ENCODE data around the gene SLC22A17.

SLC22A17 gene

GRCh38 chr14:23356662-23357061, 4.0 kb upstream of the SLC22A17 start:
- H3K4me3 ChIP-seq (replicated peaks; ENCODE audit: low read depth, low read length) = no peak overlapping the region
- no peak for TF ChIP-seq CTCF (IDR thresholded peaks at IDR 0.05; ENCODE audit: low read length, missing control alignments)

GRCh38 chr14:23355871-23356435, 3.3 kb upstream of the SLC22A17 start:
- DNase-seq (ENCODE audit: low read depth) = no peak
- TF ChIP-seq CTCF (IDR thresholded peaks at IDR 0.05; ENCODE audit: low read length, missing control alignments) = no peak
- no peak overlapping the region for H3K4me3 ChIP-seq (replicated peaks; ENCODE audit: low read depth, low read length)

More at GRCh38 chr14:23356662-23357061, 4.0 kb upstream of the SLC22A17 start:
- DNase-seq (ENCODE audit: low read depth) = no peak

GRCh38 chr14:23354990-23355389, 2.3 kb upstream of the SLC22A17 start:
- H3K4me3 ChIP-seq (replicated peaks; ENCODE audit: low read depth, low read length) = no peak overlapping the region
- no peak for DNase-seq (ENCODE audit: low read depth)
- TF ChIP-seq CTCF (IDR thresholded peaks at IDR 0.05; ENCODE audit: low read length, missing control alignments) = no peak

GRCh38 chr14:23353433-23353780, 720 bp upstream of the SLC22A17 start:
- TF ChIP-seq CTCF (IDR thresholded peaks at IDR 0.05; ENCODE audit: low read length, missing control alignments) = no peak
- no peak for DNase-seq (ENCODE audit: low read depth)
- H3K4me3 ChIP-seq (replicated peaks; ENCODE audit: low read depth, low read length) = no peak overlapping the region

GRCh38 chr14:23351681-23352505, 794 bp downstream of the SLC22A17 start:
- DNase-seq (ENCODE audit: low read depth) = no peak
- H3K4me3 ChIP-seq (replicated peaks; ENCODE audit: low read depth, low read length) = peak overlapping the region; percentile 66
- TF ChIP-seq CTCF (IDR thresholded peaks at IDR 0.05; ENCODE audit: low read length, missing control alignments) = no peak

GRCh38 chr14:23349156-23349845, 3.4 kb downstream of the SLC22A17 start:
- H3K4me3 ChIP-seq (replicated peaks; ENCODE audit: low read depth, low read length) = no peak overlapping the region
- no peak for TF ChIP-seq CTCF (IDR thresholded peaks at IDR 0.05; ENCODE audit: low read length, missing control alignments)
- no peak for DNase-seq (ENCODE audit: low read depth)

Measured in fibroblast of pulmonary artery (primary cell).